NCI-H2227 (cell line): ENCODE measurements around the gene TAF1B.

Experiments
- DNase-seq: peaks from one replicate; lab custom pipeline; 2025; ENCODE audit not compliant: unreplicated experiment; lab: John Stamatoyannopoulos, UW

The TAF1B gene

DNA sequence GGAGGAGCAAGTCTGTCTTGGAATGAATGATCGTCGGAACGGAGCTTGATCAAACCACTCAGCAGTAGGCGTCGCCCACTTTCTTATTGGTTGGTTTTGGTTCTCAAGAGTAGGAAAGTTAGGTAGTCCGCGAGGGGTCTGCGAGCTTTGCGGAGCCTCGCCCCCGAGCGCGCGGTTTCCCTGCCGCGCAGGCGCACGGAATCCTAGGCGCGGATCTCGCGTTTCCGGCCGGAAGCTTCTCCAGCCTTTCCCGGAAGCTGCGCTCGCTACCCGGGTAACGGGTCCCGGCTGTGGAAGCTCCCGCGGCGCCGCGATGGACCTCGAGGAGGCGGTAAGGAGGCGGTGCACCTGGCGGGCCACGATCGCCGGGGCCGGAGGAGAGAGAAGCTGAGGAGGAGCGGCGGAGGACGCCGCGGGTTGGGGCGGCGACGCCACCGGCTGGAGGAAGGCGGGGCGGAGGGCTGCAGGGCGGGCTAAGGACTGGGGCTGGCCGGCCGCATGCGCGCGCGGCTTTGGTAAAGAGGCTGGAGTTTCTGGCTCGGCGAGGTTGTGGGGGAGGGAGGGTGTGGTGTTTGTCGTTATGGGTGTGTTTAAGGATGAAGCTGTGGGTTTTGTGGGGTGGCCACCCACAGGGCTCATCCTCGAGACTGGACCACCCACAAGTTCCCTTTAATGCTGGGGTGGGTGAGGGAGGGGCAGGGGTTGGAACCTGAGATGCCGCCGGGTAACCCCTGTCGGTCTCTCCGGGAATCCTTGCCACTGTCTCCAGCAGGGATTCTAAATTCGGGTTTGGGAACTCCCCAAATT is at the start of gene TAF1B:
Gene TAF1B, plus strand, starts transcription at position 246 of the 807 bp plus-strand sequence. Its CDS starts 68 bp downstream, at position 314.
- peak; percentile 98 for DNase-seq

DNA sequence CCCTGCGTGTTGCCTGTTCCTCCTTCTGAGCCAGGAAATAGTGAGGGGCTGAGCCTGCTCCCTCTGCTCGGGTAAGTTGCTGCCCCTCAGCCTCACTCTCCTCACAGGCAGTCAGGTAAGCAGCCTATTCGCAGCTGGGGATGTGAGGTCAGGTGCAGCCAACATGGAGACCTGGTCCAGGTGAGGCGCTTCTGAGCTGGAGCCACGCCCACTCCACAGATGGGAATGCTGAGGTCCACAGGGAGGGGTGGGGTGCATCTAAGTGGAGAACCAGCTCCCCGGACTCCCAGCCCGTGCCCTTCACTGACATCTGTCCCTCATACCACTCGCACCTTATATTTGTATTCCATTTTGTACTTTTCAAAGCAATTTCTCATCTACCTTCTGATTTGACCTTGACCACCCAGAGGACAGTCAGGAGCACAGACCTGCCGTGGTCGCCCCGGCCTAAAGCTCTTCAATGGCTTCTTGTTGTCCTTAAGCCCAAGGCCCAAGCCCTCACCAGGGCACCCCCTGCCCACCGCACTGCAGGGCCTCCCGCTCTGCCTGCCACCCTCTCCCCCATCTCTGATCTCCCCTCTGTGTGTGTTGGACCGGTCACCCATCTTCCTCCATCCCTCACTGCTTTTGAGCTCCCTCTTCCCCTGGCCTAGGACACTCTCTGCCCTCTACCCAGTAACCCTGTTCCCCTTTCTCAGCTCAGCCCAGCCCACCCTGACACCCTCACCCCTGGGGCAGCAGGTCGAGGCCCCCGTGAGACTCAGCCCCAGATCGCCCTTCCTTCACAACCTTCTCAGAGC is 49.2 kb upstream of the TAF1B start:
- DNase-seq = no peak

DNA sequence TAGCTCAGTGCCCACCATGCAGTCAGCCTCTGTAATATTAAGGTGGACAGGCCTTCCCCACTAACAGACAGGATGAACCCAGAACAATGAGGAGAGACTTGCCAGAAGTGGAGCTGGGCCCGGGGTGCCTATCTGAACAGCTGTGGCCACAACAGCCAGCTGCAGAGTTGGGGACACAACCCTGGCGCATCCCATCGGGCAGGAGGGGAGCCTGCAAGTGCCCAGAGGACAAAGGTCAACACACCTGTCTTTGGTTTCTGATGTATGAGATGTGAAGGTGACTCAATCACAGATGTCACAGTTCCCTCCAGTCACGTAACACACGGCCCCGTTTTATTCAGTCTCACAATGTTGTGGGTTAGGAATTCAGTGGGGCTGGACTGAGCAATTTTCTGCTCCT is 48.2 kb upstream of the TAF1B start:
- DNase-seq = no peak

DNA sequence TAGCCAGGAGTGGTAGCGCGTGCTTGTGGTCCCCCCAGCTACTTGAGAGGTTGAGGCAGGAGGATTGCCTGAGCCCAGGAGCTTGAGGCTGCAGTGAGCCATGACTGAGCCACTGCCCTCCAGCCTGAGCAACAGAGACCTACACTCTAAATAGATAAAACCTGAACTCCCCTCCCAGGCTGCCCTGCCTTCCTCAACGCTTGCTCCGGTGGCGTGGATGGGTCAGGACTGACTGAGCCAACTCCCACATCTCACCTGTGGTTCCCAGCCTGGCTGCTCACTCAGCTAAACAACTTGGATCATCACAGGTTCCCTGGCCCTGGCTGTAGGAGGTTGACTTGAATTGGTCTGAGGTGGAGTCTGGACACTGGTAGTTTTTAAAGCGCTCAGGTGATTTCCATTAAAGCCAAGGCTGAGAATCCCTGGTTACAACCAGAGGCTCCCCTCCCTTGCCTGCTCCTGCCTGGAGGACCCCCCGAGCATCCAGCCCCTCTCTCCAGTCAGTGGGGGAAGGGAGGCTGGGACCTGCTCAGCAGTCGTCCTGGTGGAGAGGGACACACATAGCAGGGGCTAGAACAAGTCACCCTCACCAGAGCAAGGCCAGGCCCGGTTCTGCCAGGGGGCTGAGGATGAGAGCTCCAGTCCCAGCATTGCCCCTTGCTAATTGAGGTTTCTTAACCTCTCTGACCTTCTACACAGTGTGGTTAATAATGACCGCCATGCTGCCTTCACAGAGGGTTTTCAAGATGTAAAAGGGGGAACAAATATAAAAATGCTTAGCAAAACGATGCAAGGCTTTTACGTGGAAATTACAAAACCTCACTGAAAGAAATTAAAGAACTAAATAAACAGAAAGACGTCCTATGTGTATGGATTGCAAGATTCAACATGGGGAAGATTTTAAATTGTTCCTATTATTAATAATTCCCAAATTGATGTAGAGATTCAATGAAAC is 46.9 kb upstream of the TAF1B start:
- peak; percentile 14 for DNase-seq

DNA sequence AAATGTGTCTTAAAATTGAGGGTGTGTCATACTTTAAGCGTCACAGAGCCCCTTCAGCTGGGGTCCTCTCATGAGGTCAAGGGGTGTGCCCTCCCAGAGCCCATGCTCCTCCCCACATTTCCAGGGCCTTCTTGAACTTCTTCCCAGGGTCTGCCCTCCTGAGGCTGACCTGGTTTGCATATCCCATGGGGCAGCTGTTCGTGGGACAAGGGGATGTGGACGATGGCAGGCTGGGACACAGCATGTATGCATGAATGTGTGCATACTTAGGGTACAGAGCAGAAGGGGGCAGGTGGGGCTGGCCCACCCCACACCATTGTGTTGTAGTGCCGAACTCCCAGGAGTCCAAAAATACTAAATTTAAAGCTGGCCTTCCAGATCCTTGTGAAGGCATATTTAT is 46.2 kb upstream of the TAF1B start:
- DNase-seq = no peak

DNA sequence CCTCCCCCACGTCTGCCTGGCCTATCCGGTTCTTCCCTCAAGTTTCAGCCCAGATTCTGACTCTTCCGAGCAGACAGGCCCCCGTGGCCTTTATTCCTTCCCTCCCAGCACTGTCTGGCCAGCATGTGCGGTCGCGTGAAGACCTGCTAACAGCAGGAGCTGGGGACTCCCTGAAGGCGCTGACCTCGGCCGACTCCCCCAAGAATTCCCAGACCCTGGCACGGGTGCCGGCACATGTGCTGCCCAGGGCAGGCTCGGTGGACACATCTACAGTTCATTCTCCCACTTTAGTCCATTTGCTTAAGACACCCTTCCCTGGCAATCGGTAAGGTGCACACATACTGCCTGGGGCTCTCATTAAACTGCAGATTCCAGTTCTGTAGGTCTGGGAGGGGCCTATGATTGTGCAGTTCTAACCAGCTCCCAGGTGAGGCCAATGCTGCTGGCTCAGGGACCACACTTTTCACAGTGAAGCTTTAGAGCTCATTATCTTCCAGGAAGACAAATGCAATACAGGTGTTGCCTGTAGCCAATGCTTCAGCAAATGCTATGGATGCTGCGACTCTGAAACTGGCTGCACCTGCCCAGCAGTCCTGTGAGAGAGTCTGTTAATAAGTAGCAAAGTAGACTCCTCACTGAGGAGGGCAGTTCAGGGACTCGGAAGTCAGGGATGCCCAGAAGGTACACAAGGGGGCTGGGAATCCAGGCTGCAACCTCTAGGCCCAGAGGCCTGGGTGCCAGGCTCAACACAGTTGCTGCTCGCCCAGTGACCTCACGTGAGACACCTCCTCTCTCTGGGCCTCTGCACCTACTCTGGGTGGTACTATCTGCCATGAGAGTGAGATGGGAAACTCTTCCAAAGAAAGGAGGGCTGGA is 45.4 kb upstream of the TAF1B start:
- no peak for DNase-seq

DNA sequence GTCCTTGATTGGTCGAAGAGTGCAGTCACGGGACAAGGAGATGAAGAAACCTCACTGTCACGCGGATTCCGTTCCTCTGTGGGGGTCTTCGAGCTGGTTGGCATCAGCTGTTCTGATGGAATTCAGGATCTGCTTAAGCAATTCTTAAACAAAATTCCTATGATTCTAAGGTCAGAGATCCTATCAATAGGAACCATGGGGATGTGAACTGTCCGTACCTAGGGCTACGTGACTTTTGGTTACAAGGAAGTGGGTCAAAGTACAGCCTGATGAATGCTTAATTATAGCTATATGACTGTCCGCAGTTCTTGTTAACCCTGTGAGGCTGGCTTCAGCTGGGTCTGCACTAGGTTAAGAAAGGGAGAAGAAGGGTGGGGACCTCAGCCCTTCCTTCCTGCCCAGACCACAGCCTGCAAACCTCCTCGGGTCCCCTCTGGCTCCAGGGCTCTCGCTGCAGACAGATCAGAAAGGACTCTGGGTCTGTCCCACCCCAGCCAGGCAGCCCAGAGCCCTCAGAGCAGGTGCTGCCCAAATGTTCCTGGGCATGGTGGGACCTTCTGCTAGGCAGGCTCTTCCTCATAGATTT is 44.2 kb upstream of the TAF1B start:
- no peak for DNase-seq

DNA sequence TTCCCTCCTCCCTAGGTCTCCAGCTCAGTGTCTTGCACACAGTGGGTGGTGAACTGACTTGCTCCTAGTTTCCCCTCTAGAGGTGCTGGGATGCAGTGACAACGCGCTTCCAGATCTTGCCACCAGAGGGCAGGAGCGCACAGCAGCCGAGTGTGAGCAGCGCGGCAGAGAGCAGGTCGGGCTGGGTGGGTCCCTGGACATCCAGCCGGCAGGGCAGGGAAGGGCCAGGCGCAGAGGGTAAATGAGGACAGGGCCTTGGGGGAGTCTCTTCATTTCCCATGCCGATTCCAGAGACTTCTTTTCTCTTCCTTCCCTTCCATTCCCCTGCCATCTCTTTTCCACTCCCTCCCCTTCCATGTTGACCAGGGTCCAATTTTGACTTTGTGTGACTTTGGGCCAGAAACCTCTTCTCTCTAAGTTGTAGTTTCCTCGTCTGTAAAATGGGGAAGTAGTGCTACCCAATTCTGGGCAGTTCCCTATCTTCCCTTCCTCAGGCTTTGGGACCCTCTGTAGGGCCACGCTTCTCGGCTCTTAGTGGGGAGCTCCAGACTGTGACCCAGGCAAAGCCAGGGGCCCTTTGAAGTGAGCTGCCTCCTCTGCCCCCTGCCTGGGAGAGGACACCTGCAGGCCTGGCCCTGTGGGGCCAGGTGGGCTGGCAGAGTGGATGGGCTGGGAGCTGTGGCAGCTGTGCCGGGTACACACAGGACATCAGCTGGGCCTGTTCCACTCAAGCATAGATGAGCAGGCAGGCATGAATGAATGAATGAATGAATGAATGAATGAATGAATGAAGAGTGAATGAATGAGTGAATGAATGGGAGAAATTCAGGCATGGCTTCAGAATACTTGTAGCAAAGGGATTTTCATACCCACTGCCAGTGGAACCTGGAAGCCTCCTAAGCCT is 43.3 kb upstream of the TAF1B start:
- peak; percentile 89 for DNase-seq

DNA sequence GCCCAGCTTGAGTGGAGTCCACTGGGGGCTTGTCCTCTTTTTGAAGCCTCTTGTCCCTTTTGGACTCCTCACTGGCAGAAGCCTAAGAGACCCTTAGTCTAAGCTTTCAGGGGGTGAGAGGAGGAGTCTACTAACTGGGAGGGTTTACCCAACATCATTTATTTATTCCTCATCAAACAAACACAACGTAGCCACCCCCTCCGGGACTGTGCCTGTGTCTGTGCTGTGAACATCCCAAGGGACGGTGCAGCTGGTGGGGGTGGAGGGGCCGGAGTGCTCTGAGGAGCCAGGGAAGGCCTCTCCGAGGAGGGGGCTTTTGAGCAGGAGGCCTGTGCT is 42.7 kb upstream of the TAF1B start:
- DNase-seq = no peak

DNA sequence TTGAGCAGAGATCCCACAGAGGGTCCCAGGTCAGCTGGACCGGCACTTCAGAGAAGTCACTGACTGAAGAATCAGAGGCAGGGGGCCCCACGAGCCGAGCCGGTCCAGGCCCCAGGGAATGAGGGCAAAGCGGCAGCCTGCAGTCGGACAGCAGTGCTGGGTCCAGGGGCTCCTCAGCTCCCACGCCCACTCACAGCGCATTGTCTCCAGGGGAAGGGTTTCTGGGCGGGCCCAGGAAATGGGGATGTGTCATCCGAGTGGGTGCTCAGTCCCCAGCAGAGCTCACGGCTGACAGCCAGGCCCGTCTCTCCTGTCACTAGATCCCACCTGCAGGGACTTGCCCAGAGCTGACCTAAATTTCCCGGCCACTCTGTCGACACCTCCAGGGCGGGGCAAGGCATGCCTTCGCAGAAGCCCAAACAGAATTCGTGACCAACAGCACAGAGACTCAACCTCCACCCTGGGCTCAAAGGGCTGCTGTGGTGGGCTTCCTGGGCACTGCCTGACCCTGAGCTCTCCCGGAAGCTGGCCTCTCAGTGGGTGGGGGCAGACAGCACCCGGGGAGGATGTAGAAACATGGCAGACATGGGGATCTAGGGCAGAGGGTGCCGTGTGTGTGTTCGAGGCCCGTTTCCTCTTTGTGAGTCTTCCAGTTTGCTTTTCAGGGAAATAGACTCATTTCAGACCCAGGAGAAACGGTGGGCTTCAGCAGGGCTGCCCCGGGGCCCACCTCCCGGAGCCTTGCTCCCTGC is 42.1 kb upstream of the TAF1B start:
- no peak for DNase-seq

DNA sequence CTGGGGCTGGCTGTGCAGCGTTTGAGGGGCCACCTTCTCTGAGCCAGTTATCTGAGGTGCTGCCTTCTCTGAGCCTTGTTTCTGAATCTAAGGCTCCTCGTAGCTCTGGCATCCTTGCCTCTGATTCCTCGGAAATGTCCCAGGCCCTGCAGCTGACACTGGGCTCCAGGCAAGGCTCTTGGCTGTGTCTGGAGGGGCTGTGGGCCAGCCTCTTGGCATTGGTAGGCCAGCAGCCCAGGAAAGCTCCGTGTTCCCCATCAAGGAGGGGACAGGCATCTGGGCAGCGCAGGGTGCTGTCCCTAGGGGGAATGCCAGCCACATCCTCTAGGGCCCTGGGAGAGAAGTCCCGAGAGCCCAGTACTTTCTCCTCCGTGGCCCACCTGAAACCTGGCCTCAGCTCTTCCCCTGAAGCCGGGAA is 40.7 kb upstream of the TAF1B start:
- no peak for DNase-seq

DNA sequence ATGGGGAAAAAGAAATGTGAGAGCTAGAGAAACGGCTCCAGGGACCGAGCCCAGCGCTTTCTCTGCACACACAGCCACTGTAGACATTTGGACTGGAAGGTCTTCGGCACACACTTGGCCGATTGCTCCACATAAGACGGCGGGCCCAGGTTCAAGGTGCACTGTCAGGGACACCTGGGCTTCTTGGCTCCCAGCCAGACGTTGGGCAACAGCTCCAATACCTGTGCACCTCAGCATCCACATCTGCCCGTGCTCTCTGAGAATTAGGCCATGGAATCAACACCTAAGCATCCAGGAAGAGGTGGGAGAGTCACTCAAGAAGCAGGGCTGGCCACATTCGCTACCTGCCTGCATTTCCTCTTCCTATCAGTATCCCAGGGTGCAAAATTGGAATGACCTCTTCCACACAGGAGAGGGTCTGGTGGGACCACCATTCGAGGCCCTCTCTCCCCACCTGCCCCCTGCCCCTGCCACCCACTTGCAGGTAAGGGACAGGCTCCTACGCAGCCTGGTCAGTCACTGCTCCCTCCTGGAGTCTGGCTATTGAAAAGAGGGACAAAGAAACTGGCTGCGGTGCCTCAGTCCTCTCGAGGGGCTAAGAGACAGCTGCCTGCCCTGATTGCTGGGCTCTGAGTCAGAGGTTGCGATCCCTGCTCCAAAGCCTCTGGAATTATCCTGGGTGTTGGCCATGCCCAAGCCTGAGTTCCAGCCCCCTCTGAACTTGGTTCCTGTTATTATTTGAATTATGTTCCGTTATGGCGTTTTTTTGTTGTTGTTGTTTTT is 40.1 kb upstream of the TAF1B start:
- DNase-seq = no peak

DNA sequence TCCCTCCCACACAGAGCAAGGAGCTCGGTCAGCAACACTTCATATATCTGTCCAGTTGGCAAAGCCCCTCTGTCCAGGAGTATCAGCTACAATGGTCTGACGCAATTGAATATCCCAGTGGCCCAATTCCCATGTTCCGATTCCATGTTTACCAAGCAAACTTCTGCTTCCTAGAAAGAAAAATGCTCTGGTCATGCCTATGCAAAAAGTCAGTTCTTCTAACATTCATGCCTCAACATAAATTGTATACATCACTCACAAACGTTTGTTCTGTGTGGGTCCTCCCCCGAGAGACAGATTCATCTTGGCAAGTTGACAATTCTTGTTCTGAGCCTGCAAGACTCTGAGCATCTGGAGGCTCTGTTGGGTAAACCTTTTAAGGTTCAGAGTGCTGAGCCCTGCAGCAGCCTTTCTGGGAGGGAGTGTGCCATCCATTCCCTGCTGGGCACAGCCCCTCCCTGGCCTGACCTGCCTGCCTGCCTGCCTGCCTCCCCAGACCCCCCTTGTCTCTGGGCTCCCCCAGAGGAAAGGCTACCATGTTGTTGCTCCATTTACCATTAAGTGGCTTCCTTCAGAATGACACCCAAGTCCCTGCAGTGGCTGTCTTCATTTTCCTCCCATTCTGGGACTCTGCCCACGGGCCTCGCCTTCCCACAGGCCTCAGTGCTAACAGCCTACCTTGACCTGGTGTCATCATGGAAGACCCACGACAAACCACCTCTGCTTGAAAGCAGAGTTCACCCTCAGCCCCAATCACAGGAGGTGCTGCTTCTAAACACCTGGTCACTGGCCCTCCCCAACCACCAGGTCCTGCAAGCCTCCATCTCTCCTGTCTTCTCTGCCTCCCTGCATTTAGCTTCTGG is 37.6 kb upstream of the TAF1B start:
- DNase-seq = no peak

DNA sequence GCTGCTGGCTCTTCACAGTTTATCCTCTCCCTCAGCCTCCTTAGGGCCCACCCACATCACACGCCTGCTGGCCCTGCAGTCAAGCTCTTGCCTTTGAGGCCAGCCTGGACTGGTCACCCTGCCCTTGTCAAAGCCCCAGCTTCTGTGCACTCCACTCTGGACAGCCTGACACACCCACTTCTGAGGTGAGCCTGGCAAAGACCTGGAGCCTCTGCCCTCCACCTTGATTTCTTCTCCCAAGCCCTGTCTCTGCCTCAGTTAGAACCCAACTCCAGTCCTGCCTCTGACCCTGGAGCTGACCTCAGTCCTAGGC is 37.0 kb upstream of the TAF1B start:
- no peak for DNase-seq

DNA sequence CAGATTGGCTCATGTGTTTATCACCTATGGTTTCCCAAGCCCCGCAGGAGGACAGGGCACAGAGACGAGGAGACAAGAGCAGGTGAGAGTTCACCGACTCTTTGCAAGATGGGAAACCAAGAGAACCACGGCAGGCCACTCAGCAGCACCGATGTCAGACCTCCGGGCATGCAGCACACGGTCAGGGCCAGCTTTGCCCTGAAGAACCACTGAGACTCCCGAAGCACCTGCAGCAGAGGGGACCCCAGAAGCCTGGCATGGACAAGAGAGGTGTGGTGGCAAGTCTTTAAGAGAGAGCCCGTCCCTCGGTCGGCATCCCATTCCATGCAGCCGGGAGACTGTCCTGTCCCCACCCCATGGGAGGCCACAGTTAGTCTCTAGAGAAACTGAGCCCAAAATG is 36.6 kb upstream of the TAF1B start:
- no peak for DNase-seq

DNA sequence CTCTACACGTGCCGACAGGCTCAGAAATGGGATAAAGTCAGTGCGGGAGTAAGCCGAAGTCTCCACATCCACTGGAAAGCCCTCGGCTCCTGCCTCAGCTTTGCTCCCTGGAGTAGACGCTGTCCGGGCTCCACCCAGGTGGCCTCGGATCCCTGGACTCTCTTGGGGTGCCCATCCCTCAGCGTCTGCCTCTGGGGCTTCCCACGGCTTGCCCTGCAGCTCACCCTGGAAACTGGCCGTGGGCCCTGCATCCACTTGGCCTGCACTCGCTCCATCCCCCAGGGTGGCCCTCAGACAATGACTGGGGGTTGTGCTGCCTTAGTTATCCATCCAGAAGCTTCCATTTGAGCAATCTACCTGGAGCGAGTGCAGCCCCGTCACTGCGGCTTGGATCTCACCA is 36.2 kb upstream of the TAF1B start:
- DNase-seq = no peak
